GM21529 (cell line): ENCODE data around the gene TRIM8.

Experiments used
- ATAC-seq: cut with Tn5 transposase; IDR thresholded peaks from one replicate; pipeline ENCODE4 v1.9.1; 2021; ENCODE audit not compliant: unreplicated experiment

The TRIM8 gene

GRCh38 chr10:102644066-102644645, at the start of gene TRIM8:
TSS of gene TRIM8 (plus strand) at chr10:102644479. CDS start at chr10:102644618, 139 bp downstream.
- no peak for ATAC-seq

GRCh38 chr10:102595293-102595692, 49.0 kb upstream of the TRIM8 start:
- ATAC-seq = no peak

- ATAC-seq = no peak
Measured at GRCh38 chr10:102595897-102596296, 48.4 kb upstream of the TRIM8 start.

- peak; percentile 52 for ATAC-seq
Measured at GRCh38 chr10:102596506-102596971, 47.7 kb upstream of the TRIM8 start.

- ATAC-seq = no peak
Measured at GRCh38 chr10:102597131-102597991, 46.9 kb upstream of the TRIM8 start.

GRCh38 chr10:102598243-102598642, 46.0 kb upstream of the TRIM8 start:
- no peak for ATAC-seq

GRCh38 chr10:102599565-102600327, 44.5 kb upstream of the TRIM8 start:
- no peak for ATAC-seq

- ATAC-seq = no peak
Measured at GRCh38 chr10:102600816-102601215, 43.5 kb upstream of the TRIM8 start.

GRCh38 chr10:102601639-102602038, 42.6 kb upstream of the TRIM8 start:
- no peak for ATAC-seq

GRCh38 chr10:102602272-102603045, 41.8 kb upstream of the TRIM8 start:
- ATAC-seq = no peak

- ATAC-seq = no peak
Measured at GRCh38 chr10:102603946-102604345, 40.3 kb upstream of the TRIM8 start.

GRCh38 chr10:102604439-102604841, 39.8 kb upstream of the TRIM8 start:
- no peak for ATAC-seq

GRCh38 chr10:102605712-102606111, 38.6 kb upstream of the TRIM8 start:
- ATAC-seq = no peak

GRCh38 chr10:102608487-102608886, 35.8 kb upstream of the TRIM8 start:
- ATAC-seq = peak; percentile 65

GRCh38 chr10:102610441-102610887, 33.8 kb upstream of the TRIM8 start:
- no peak for ATAC-seq

GRCh38 chr10:102611514-102612087, 32.7 kb upstream of the TRIM8 start:
- ATAC-seq = no peak

GRCh38 chr10:102612964-102613275, 31.4 kb upstream of the TRIM8 start:
- no peak for ATAC-seq

- no peak for ATAC-seq
Measured at GRCh38 chr10:102613286-102613685, 31.0 kb upstream of the TRIM8 start.

- ATAC-seq = no peak
Measured at GRCh38 chr10:102613785-102614184, 30.5 kb upstream of the TRIM8 start.

GRCh38 chr10:102614888-102615287, 29.4 kb upstream of the TRIM8 start:
- ATAC-seq = no peak

- ATAC-seq = no peak
Measured at GRCh38 chr10:102615361-102615760, 28.9 kb upstream of the TRIM8 start.
